SK-N-SH (cell line): ENCODE measurements around the gene SEC16A. TPM values are rescaled to one million over a fixed set of nuclear protein-coding genes. Genes with fewer than 3 reads are reported as not detected.
A peak's percentile ranks its signal among the peaks of the same experiment; 100 is the strongest.

Source experiments
- CTCF ChIA-PET: fragments of 300-600, 350-600 bp; formaldehyde crosslinking; extraction: SDS; loops from one replicate; lab custom pipeline; 2021; lab: Yijun Ruan, JAX
- POLR2A ChIA-PET: fragments of 350-600 bp; sonication (Branson Sonifier 250); formaldehyde crosslinking; extraction: SDS; loops from one replicate; lab custom pipeline; 2020; ENCODE audit warnings: antibody characterized with exemption, inconsistent platforms; lab: Yijun Ruan, JAX
- DNase-seq: peaks from one replicate; pipeline ENCODE4 v3.0.0; 2012
- H2AFZ ChIP-seq: fragments of 200-600 bp; sonication (generic); 2 replicates; pipeline ENCODE4 v1.8.1; 2016; ENCODE audit warnings: antibody characterized with exemption, mild to moderate bottlenecking, low read depth
- H3F3A ChIP-seq: fragments of 200-600 bp; sonication (generic); replicated peaks from 2 replicates; pipeline ENCODE3; 2016; ENCODE audit warnings: antibody characterized with exemption, mild to moderate bottlenecking; ENCODE audit not compliant: insufficient read depth
- H3K27ac ChIP-seq, 2 experiments: fragments of 200-500 bp in 1 of 2; fragments of 200-600 bp in 1 of 2; sonication (Bioruptor generic) in 1 of 2; sonication (generic), shearing (Covaris generic) in 1 of 2; 2 replicates each; pipeline versions ENCODE4 v1.5.1 to v1.6.1; 2014 to 2016; ENCODE audit warnings: low read depth in 2 of 2, inconsistent platforms in 1 of 2, low read length in 1 of 2, mild to moderate bottlenecking in 1 of 2, mixed read lengths in 1 of 2
- H3K27me3 ChIP-seq: fragments of 200-600 bp; sonication (generic), shearing (Covaris generic); 2 replicates; pipeline ENCODE4 v1.6.1; 2016; ENCODE audit warnings: mixed run types; ENCODE audit not compliant: insufficient read depth
- H3K36me3 ChIP-seq, 2 experiments: fragments of 200-500 bp in 1 of 2; fragments of 200-600 bp in 1 of 2; sonication (Bioruptor generic) in 1 of 2; sonication (generic) in 1 of 2; replicated peaks in 1 of 2; 2 replicates each; pipeline versions ENCODE3 to v1.5.1; 2014 to 2016; ENCODE audit warnings: low read length in 1 of 2, mild to moderate bottlenecking in 1 of 2; ENCODE audit not compliant: insufficient read depth in 2 of 2, control insufficient read depth in 1 of 2
- H3K4me1 ChIP-seq, 2 experiments: fragments of 200-500 bp in 1 of 2; fragments of 200-600 bp in 1 of 2; sonication (Bioruptor generic) in 1 of 2; sonication (generic), shearing (Covaris generic) in 1 of 2; 2 replicates each; pipeline versions ENCODE4 v1.5.1 to v1.6.1; 2014 to 2016; ENCODE audit warnings: low read depth in 1 of 2, low read length in 1 of 2, mixed run types in 1 of 2; ENCODE audit not compliant: insufficient read depth in 2 of 2, control insufficient read depth in 1 of 2
- H3K4me2 ChIP-seq: fragments of 200-600 bp; sonication (generic), shearing (Covaris generic); 2 replicates; pipeline ENCODE4 v1.6.1; 2017; ENCODE audit warnings: mixed run types
- H3K4me3 ChIP-seq, 2 experiments: fragments of 200-500 bp in 1 of 2; fragments of 200-600 bp in 1 of 2; sonication (Bioruptor generic) in 1 of 2; sonication (generic), shearing (Covaris generic) in 1 of 2; 2 replicates each; pipeline versions ENCODE4 v1.5.1 to v1.8.1; 2014 to 2016; ENCODE audit warnings: low read depth in 2 of 2, inconsistent platforms in 1 of 2, low read length in 1 of 2, mild to moderate bottlenecking in 1 of 2, mixed read lengths in 1 of 2, moderate library complexity in 1 of 2
- H3K79me2 ChIP-seq: fragments of 200-600 bp; sonication (generic); 2 replicates; pipeline ENCODE4 v1.8.1; 2017; ENCODE audit warnings: mild to moderate bottlenecking; ENCODE audit not compliant: insufficient read depth
- H3K9ac ChIP-seq: fragments of 200-600 bp; sonication (generic); 2 replicates; pipeline ENCODE4 v1.6.1; 2017; ENCODE audit warnings: mixed run types
- H3K9me2 ChIP-seq: fragments of 200-600 bp; sonication (generic); 2 replicates; pipeline ENCODE4 v1.6.1; 2017; ENCODE audit warnings: mixed run types
- H3K9me3 ChIP-seq: fragments of 200-600 bp; sonication (generic); 2 replicates; pipeline ENCODE4 v1.6.1; 2017; ENCODE audit warnings: mixed run types, mild to moderate bottlenecking, moderate library complexity
- H4K20me1 ChIP-seq: fragments of 200-600 bp; sonication (generic); 2 replicates; pipeline ENCODE4 v1.6.1; 2017; ENCODE audit warnings: mild to moderate bottlenecking, mixed run types; ENCODE audit not compliant: insufficient read depth
- CHD2 ChIP-seq: fragments of 150-350 bp; IDR thresholded peaks from 2 replicates; pipeline ENCODE4 v1.6.1; 2018; ENCODE audit warnings: low read length; ENCODE audit not compliant: partially characterized antibody
- ELF1 ChIP-seq: IDR thresholded peaks from 2 replicates; pipeline ENCODE4 v1.4.0; 2012
- EZH2phosphoT487 ChIP-seq: fragments of 200-600 bp; sonication (generic); IDR thresholded peaks from 2 replicates; pipeline ENCODE4 v1.6.1; 2017; ENCODE audit warnings: low read depth, mixed run types, mild to moderate bottlenecking, antibody characterized with exemption, moderate library complexity, borderline replicate concordance
- FOSL2 ChIP-seq: IDR thresholded peaks from 2 replicates; pipeline ENCODE4 v1.4.0; 2012; ENCODE audit warnings: low read depth, mild to moderate bottlenecking, moderate library complexity, borderline replicate concordance
- GATA2 ChIP-seq: sonication (generic); formaldehyde crosslinking; IDR thresholded peaks from 2 replicates; pipeline ENCODE4 v1.5.0; 2020; ENCODE audit warnings: mild to moderate bottlenecking, missing genetic modification reagents
- MAX ChIP-seq: IDR thresholded peaks from 2 replicates; pipeline ENCODE4 v1.4.0; 2012; ENCODE audit warnings: low read depth
- PBX3 ChIP-seq: IDR thresholded peaks from 2 replicates; pipeline ENCODE4; 2012
- RCOR1 ChIP-seq: fragments of 150-350 bp; IDR thresholded peaks from 2 replicates; pipeline ENCODE4 v1.6.1; 2017; ENCODE audit warnings: antibody characterized with exemption, low read length
- SIN3A ChIP-seq: IDR thresholded peaks from 2 replicates; pipeline ENCODE4 v1.6.1; 2012; ENCODE audit warnings: low read depth, mild to moderate bottlenecking, low read length, moderate library complexity, borderline replicate concordance
- TEAD4 ChIP-seq: IDR thresholded peaks from 2 replicates; pipeline ENCODE4 v1.4.0; 2012; ENCODE audit warnings: mild to moderate bottlenecking, borderline replicate concordance; ENCODE audit not compliant: insufficient read depth
- USF1 ChIP-seq: IDR thresholded peaks from 2 replicates; pipeline ENCODE4 v1.4.0; 2012; ENCODE audit warnings: low read depth, borderline replicate concordance
- YY1 ChIP-seq: IDR thresholded peaks from 2 replicates; pipeline ENCODE4 v1.4.0; 2012; ENCODE audit warnings: low read depth, mild to moderate bottlenecking
- WGBS: methylation state at CpG from one replicate; pipeline ENCODE4 v1.1.6; 2017; ENCODE audit warnings: low lambda C conversion rate; 5-methylcytosine and 5-hydroxymethylcytosine counted together
- polyA plus RNA-seq, 3 experiments: library from polyadenylated mRNA; depleted of rRNA; stranded (reverse); fragments of >200 nt; gene quantifications; 2 replicates each; pipeline ENCODE4 v1.2.3, GENCODE V29; 2012
- TF ChIP-seq, protein P1 (sequence below): fragments of 200-600 bp; sonication (generic); IDR thresholded peaks from 2 replicates; pipeline ENCODE4 v1.6.1; 2017; ENCODE audit warnings: antibody characterized with exemption, mild to moderate bottlenecking, moderate library complexity
- TF ChIP-seq, protein P2 (sequence below): IDR thresholded peaks from 2 replicates; pipeline ENCODE4 v1.6.1; 2012; ENCODE audit warnings: mild to moderate bottlenecking, low read depth, low read length, moderate library complexity
- TF ChIP-seq, protein P3 (sequence below): fragments of 150-350 bp; IDR thresholded peaks from 2 replicates; pipeline ENCODE4 v1.6.1; 2016; ENCODE audit warnings: mild to moderate bottlenecking, low read depth, low read length

The SEC16A gene
- polyA plus RNA-seq, 1 of the 3 experiments (the other 2 are of a cell fraction) = 25.9 TPM

GRCh38 chr9:136436055-136436634 is 46.7 kb downstream of the SEC16A start:
- TF ChIP-seq RCOR1 (no peak), USF1 (no peak), ELF1 (no peak), PBX3 (no peak), MAX (no peak), FOSL2 (no peak), GATA2 (CRISPR knock-in tag) (no peak), TEAD4 (no peak), YY1 (no peak), CHD2 (no peak), EZH2phosphoT487 (no peak), SIN3A (no peak)
- TF ChIP-seq, protein P1, sequence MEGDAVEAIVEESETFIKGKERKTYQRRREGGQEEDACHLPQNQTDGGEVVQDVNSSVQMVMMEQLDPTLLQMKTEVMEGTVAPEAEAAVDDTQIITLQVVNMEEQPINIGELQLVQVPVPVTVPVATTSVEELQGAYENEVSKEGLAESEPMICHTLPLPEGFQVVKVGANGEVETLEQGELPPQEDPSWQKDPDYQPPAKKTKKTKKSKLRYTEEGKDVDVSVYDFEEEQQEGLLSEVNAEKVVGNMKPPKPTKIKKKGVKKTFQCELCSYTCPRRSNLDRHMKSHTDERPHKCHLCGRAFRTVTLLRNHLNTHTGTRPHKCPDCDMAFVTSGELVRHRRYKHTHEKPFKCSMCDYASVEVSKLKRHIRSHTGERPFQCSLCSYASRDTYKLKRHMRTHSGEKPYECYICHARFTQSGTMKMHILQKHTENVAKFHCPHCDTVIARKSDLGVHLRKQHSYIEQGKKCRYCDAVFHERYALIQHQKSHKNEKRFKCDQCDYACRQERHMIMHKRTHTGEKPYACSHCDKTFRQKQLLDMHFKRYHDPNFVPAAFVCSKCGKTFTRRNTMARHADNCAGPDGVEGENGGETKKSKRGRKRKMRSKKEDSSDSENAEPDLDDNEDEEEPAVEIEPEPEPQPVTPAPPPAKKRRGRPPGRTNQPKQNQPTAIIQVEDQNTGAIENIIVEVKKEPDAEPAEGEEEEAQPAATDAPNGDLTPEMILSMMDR = no peak
- TF ChIP-seq, protein P2, sequence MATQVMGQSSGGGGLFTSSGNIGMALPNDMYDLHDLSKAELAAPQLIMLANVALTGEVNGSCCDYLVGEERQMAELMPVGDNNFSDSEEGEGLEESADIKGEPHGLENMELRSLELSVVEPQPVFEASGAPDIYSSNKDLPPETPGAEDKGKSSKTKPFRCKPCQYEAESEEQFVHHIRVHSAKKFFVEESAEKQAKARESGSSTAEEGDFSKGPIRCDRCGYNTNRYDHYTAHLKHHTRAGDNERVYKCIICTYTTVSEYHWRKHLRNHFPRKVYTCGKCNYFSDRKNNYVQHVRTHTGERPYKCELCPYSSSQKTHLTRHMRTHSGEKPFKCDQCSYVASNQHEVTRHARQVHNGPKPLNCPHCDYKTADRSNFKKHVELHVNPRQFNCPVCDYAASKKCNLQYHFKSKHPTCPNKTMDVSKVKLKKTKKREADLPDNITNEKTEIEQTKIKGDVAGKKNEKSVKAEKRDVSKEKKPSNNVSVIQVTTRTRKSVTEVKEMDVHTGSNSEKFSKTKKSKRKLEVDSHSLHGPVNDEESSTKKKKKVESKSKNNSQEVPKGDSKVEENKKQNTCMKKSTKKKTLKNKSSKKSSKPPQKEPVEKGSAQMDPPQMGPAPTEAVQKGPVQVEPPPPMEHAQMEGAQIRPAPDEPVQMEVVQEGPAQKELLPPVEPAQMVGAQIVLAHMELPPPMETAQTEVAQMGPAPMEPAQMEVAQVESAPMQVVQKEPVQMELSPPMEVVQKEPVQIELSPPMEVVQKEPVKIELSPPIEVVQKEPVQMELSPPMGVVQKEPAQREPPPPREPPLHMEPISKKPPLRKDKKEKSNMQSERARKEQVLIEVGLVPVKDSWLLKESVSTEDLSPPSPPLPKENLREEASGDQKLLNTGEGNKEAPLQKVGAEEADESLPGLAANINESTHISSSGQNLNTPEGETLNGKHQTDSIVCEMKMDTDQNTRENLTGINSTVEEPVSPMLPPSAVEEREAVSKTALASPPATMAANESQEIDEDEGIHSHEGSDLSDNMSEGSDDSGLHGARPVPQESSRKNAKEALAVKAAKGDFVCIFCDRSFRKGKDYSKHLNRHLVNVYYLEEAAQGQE = no peak
- TF ChIP-seq, protein P3, sequence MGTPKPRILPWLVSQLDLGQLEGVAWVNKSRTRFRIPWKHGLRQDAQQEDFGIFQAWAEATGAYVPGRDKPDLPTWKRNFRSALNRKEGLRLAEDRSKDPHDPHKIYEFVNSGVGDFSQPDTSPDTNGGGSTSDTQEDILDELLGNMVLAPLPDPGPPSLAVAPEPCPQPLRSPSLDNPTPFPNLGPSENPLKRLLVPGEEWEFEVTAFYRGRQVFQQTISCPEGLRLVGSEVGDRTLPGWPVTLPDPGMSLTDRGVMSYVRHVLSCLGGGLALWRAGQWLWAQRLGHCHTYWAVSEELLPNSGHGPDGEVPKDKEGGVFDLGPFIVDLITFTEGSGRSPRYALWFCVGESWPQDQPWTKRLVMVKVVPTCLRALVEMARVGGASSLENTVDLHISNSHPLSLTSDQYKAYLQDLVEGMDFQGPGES = no peak
- H3K4me2 ChIP-seq = peak overlapping the region; percentile 95; the same call in 1 of the 2 replicates
- H3K4me3 ChIP-seq = no peak overlapping the region
- H2AFZ ChIP-seq = no peak overlapping the region
- no peak overlapping the region for H3K27ac ChIP-seq
- WGBS = 91% methylated on average over 16 of the region's 25 CpGs
- H3K9me3 ChIP-seq = no peaks in the 10 kb centered on the region
- peaks cover 0 to 21% of the 10 kb centered on the region in 2 experiments; a peak in 1 of 4 replicates for H3K4me1 ChIP-seq
- peaks cover 13% of the 10 kb centered on the region for H3F3A ChIP-seq
- H3K27me3 ChIP-seq = no peaks in the 10 kb centered on the region
- peaks cover 0 to 35% of the 10 kb centered on the region in 2 experiments for H3K36me3 ChIP-seq
- H4K20me1 ChIP-seq = peaks cover 68% of the 10 kb centered on the region
- no peak overlapping the region for H3K9ac ChIP-seq
- ChIA-PET POLR2A (interaction anchor here (1.1 kb wide), 1 partner anchor 12 kb away, joined by 3 read pairs; no protein-coding TSS in a partner anchor), CTCF (no interaction called here)
- DNase-seq = no peak
- peaks cover 65% of the 10 kb centered on the region for H3K79me2 ChIP-seq
- no peaks in the 10 kb centered on the region for H3K9me2 ChIP-seq
